GM12878 (cell line): ENCODE results near the gene ANKRD11. TPM values are rescaled to one million over a fixed set of nuclear protein-coding genes. Genes with fewer than 3 reads are reported as not detected.

Source experiments
- ATAC-seq: fragments of 200-7000 bp; cut with Tn5 transposase; 3 replicates; pipeline ENCODE4 v1.9.1; 2020; ENCODE audit warnings: mild to moderate bottlenecking, moderate library complexity
- BruUV-seq: library from RNA; stranded (reverse); fragments of 400-500 nt; replicated peaks from 2 replicates; lab custom pipeline; 2021; lab: Mats Ljungman, UMichigan
- CTCF ChIA-PET: fragments of 300-600 bp; sonication (Branson Sonifier 250); formaldehyde crosslinking; extraction: SDS; loops from one replicate; lab custom pipeline; 2021; ENCODE audit warnings: inconsistent platforms; lab: Yijun Ruan, JAX
- POLR2A ChIA-PET: fragments of 350-600 bp; formaldehyde crosslinking; extraction: SDS; loops from one replicate; lab custom pipeline; 2021; ENCODE audit warnings: inconsistent platforms; lab: Charles Lee
- RAD21 ChIA-PET: fragments of 300-600 bp; sonication (Branson Sonifier 250); formaldehyde crosslinking; loops from one replicate; lab custom pipeline; 2023; ENCODE audit warnings: antibody characterized with exemption; ENCODE audit not compliant: unreplicated experiment; lab: Charles Lee
- SMC1A ChIA-PET: fragments of 300-600 bp; sonication (Branson Sonifier 250); formaldehyde crosslinking; loops from one replicate; lab custom pipeline; 2023; ENCODE audit not compliant: unreplicated experiment, uncharacterized antibody; lab: Charles Lee
- DNase-seq: peaks from one replicate; pipeline ENCODE4 v3.0.0-alpha.2; 2011; ENCODE audit warnings: low read depth, low spot score
- FAIRE-seq: peaks from 3 replicates; lab custom pipeline; 2011; peaks lifted over from hg19 to GRCh38; lab: Jason Lieb, UNC
- H2AFZ ChIP-seq: 2 replicates; pipeline ENCODE4 v1.6.0; 2011; ENCODE audit warnings: low read depth, low read length, control low read depth; ENCODE audit not compliant: control insufficient read depth
- H3K27ac ChIP-seq: 2 replicates; pipeline ENCODE4 v1.5.1; 2011; ENCODE audit warnings: control low read depth; ENCODE audit not compliant: control insufficient read depth, insufficient read depth
- H3K27me3 ChIP-seq, 2 experiments: replicated peaks in 1 of 2; 2 replicates each; pipeline versions ENCODE4 v1.6.0 to v1.6.1; 2011; ENCODE audit warnings: low read length in 1 of 2; ENCODE audit not compliant: control insufficient read depth in 2 of 2, insufficient read depth in 2 of 2
- H3K36me3 ChIP-seq, 2 experiments: 2 replicates each; pipeline ENCODE4 v1.5.1; 2011; ENCODE audit warnings: low read length in 1 of 2; ENCODE audit not compliant: control insufficient read depth in 2 of 2, insufficient read depth in 2 of 2
- H3K4me1 ChIP-seq: 2 replicates; pipeline ENCODE4 v1.6.1; 2011; ENCODE audit warnings: mild to moderate bottlenecking, low read length, moderate library complexity, mixed read lengths; ENCODE audit not compliant: control insufficient read depth, insufficient read depth
- H3K4me2 ChIP-seq: 2 replicates; pipeline ENCODE4 v1.6.0; 2011; ENCODE audit warnings: control low read depth; ENCODE audit not compliant: control insufficient read depth, insufficient read depth
- H3K4me3 ChIP-seq: fragments of 200-600 bp; sonication (generic); 2 replicates; pipeline ENCODE4 v1.5.1; 2016
- H3K79me2 ChIP-seq: 2 replicates; pipeline ENCODE4 v1.6.0; 2011; ENCODE audit warnings: low read length; ENCODE audit not compliant: control insufficient read depth, insufficient read depth
- H3K9ac ChIP-seq: 2 replicates; pipeline ENCODE4 v1.8.0; 2011; ENCODE audit warnings: low read length, control low read depth, mixed read lengths; ENCODE audit not compliant: control insufficient read depth, insufficient read depth
- H3K9me3 ChIP-seq: replicated peaks from 3 replicates; pipeline ENCODE4 v1.5.1; 2011; ENCODE audit warnings: mild to moderate bottlenecking, low read length; ENCODE audit not compliant: control insufficient read depth, insufficient read depth
- H4K20me1 ChIP-seq: 2 replicates; pipeline ENCODE4 v1.6.0; 2011; ENCODE audit not compliant: control insufficient read depth, insufficient read depth
- CBFB ChIP-seq: IDR thresholded peaks from 2 replicates; pipeline ENCODE4 v1.6.1; 2016; ENCODE audit warnings: antibody characterized with exemption, low read depth
- MTA2 ChIP-seq: fragments of 450-650 bp; IDR thresholded peaks from 2 replicates; pipeline ENCODE4 v1.6.1; 2016; ENCODE audit warnings: low read depth, mild to moderate bottlenecking, moderate library complexity
- PAX5 ChIP-seq: IDR thresholded peaks from 2 replicates; pipeline ENCODE4 v1.6.1; 2011; ENCODE audit warnings: low read depth, low read length, borderline replicate concordance
- RAD51 ChIP-seq: fragments of 450-650 bp; IDR thresholded peaks from 2 replicates; pipeline ENCODE4 v1.6.1; 2016; ENCODE audit warnings: moderate library complexity, mild to moderate bottlenecking, inconsistent platforms
- WGBS: methylation state at CpG from one replicate; pipeline ENCODE4 v1.1.6; 2016; ENCODE audit warnings: low lambda C conversion rate; ENCODE audit not compliant: insufficient replicate concordance, insufficient coverage; ENCODE audit errors: missing lambda C conversion rate; 5-methylcytosine and 5-hydroxymethylcytosine counted together
- in situ Hi-C: fragments of 300-500 bp; cut with MboI; formaldehyde crosslinking; loops from 9 replicates; pipeline ENCODE4 v1.14.3; 2018; ENCODE audit warnings: mixed read lengths
- intact Hi-C: fragments of 100-400 bp; cut with micrococcal nuclease; formaldehyde crosslinking; loops from one replicate; pipeline ENCODE4 v1.14.2; 2022; ENCODE audit not compliant: unreplicated experiment
- polyA plus RNA-seq, 11 experiments: library from polyadenylated mRNA; depleted of rRNA in 4 of 11; unstranded in 6 of 11; stranded (reverse) in 5 of 11; fragments of >200 nt; fragmentation: Nextera tagmentation in 4 of 11; fragmentation: Illumina TruSeq in 1 of 11; extraction: Ambion mirVana in 4 of 11; extraction: Trizol in 1 of 11; gene quantifications; 1 replicate in 1 of 11; 2 replicates in 10 of 11; pipeline versions ENCODE4 v1.2.1 to v1.2.3, GENCODE V29; 2011 to 2016; ENCODE audit warnings: inconsistent platforms in 2 of 11, missing spikeins in 2 of 11, low read depth in 1 of 11
- total RNA-seq, 4 experiments: library from RNA; depleted of rRNA in 3 of 4; stranded (reverse); fragments of >200 nt in 3 of 4; fragmentation: Illumina TruSeq in 1 of 4; extraction: Trizol in 1 of 4; gene quantifications; 2 replicates each; pipeline versions ENCODE4 v1.2.1 to v1.2.3, GENCODE V29; 2013 to 2021
- TF ChIP-seq, protein P1 (sequence below): IDR thresholded peaks from 2 replicates; pipeline ENCODE4 v1.6.1; 2011; ENCODE audit warnings: borderline replicate concordance, low read depth, mild to moderate bottlenecking, moderate library complexity, low read length; ENCODE audit not compliant: insufficient read depth, poor library complexity, severe bottlenecking
- TF ChIP-seq, protein P2 (sequence below): fragments of 450-650 bp; IDR thresholded peaks from 2 replicates; pipeline ENCODE4 v1.6.1; 2018; ENCODE audit warnings: borderline replicate concordance, mild to moderate bottlenecking; ENCODE audit not compliant: partially characterized antibody
- TF ChIP-seq, protein P3 (sequence below): IDR thresholded peaks from 2 replicates; pipeline ENCODE4 v1.6.1; 2012; ENCODE audit warnings: improper control_type of control experiment, low read depth, low read length; ENCODE audit not compliant: insufficient replicate concordance

Gene ANKRD11
- total and polyA plus RNA-seq, 10 of the 15 experiments (the other 5 are each of a cell fraction or from before 2014, with no cell fraction given) = 5.1 to 103 (median 27.4) TPM

- TF ChIP-seq, protein P1, sequence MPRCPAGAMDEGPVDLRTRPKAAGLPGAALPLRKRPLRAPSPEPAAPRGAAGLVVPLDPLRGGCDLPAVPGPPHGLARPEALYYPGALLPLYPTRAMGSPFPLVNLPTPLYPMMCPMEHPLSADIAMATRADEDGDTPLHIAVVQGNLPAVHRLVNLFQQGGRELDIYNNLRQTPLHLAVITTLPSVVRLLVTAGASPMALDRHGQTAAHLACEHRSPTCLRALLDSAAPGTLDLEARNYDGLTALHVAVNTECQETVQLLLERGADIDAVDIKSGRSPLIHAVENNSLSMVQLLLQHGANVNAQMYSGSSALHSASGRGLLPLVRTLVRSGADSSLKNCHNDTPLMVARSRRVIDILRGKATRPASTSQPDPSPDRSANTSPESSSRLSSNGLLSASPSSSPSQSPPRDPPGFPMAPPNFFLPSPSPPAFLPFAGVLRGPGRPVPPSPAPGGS = peak; percentile 7
These were observed 1.1 kb downstream of the ANKRD11 start (continued) for GRCh38 chr16:89489040-89489897.

DNA sequence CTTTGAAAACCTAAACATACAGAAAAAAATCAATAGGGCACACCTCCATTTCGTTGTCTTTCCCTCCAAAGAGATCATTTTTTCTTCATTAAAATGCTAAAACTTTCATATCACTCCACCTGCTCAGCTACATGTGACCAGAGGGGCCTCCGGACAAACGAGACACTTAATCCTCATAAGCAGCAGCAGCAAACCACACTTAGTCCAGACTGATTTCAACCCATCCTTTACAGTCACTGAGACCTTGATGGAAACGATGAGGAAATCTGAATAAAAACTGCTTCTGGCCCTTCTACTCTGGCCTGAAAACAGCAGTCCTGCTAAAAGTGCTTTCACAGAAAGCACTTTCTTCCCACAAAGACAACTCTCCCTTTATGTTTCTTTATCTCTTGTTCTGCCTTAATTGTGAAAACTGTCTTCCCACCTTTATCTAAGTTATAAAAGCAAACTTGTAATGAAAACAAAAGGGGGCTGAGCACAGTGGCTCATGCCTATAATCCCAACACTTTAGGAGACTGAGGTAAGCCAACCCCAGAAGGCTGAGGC lies 4.6 kb downstream of the ANKRD11 start:
- Histone ChIP-seq H3K9me3 (no peaks in the 10 kb centered on the region), H3K36me3 (peaks cover 3 to 6% of the 10 kb centered on the region in 2 experiments; a peak in 3 of 4 replicates), H2AFZ (no peak overlapping the region), H3K27me3 (no peaks in the 10 kb centered on the region), H3K4me2 (peak overlapping the region; percentile 96), H3K27ac (peak overlapping the region; percentile 92), H3K4me3 (peak overlapping the region; percentile 69)
- POLR2A ChIA-PET = interaction anchor here (0.7 to 1.5 kb wide), 3 partner anchors 11 to 45 kb away, joined by 3 read pairs; no protein-coding TSS in a partner anchor
- no peak for DNase-seq
- WGBS = 8% methylated on average over 4 of the region's 4 CpGs
- in situ Hi-C loops (no loop called here), intact Hi-C loops (loop anchor here (2.0 to 5.0 kb wide), 5 partner anchors 63 to 243 kb away; partner anchors contain the start of gene RPL13)
- no peak for ATAC-seq
- no peak for FAIRE-seq
- RAD21 ChIA-PET = interaction anchor here (0.7 to 3.3 kb wide), 7 partner anchors 9 to 783 kb away, joined by 3 to 17 read pairs (median 3); no protein-coding TSS in a partner anchor
- BruUV-seq = no TSS peak
- CTCF ChIA-PET = interaction anchor here (0.5 to 0.6 kb wide), 2 partner anchors 71 to 127 kb away, joined by 3 read pairs; no protein-coding TSS in a partner anchor
- TF ChIP-seq, protein P2, sequence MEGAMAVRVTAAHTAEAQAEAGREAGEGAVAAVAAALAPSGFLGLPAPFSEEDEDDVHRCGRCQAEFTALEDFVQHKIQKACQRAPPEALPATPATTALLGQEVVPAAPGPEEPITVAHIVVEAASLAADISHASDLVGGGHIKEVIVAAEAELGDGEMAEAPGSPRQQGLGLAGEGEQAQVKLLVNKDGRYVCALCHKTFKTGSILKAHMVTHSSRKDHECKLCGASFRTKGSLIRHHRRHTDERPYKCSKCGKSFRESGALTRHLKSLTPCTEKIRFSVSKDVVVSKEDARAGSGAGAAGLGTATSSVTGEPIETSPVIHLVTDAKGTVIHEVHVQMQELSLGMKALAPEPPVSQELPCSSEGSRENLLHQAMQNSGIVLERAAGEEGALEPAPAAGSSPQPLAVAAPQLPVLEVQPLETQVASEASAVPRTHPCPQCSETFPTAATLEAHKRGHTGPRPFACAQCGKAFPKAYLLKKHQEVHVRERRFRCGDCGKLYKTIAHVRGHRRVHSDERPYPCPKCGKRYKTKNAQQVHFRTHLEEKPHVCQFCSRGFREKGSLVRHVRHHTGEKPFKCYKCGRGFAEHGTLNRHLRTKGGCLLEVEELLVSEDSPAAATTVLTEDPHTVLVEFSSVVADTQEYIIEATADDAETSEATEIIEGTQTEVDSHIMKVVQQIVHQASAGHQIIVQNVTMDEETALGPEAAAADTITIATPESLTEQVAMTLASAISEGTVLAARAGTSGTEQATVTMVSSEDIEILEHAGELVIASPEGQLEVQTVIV = no peak
- TF ChIP-seq, protein P3, sequence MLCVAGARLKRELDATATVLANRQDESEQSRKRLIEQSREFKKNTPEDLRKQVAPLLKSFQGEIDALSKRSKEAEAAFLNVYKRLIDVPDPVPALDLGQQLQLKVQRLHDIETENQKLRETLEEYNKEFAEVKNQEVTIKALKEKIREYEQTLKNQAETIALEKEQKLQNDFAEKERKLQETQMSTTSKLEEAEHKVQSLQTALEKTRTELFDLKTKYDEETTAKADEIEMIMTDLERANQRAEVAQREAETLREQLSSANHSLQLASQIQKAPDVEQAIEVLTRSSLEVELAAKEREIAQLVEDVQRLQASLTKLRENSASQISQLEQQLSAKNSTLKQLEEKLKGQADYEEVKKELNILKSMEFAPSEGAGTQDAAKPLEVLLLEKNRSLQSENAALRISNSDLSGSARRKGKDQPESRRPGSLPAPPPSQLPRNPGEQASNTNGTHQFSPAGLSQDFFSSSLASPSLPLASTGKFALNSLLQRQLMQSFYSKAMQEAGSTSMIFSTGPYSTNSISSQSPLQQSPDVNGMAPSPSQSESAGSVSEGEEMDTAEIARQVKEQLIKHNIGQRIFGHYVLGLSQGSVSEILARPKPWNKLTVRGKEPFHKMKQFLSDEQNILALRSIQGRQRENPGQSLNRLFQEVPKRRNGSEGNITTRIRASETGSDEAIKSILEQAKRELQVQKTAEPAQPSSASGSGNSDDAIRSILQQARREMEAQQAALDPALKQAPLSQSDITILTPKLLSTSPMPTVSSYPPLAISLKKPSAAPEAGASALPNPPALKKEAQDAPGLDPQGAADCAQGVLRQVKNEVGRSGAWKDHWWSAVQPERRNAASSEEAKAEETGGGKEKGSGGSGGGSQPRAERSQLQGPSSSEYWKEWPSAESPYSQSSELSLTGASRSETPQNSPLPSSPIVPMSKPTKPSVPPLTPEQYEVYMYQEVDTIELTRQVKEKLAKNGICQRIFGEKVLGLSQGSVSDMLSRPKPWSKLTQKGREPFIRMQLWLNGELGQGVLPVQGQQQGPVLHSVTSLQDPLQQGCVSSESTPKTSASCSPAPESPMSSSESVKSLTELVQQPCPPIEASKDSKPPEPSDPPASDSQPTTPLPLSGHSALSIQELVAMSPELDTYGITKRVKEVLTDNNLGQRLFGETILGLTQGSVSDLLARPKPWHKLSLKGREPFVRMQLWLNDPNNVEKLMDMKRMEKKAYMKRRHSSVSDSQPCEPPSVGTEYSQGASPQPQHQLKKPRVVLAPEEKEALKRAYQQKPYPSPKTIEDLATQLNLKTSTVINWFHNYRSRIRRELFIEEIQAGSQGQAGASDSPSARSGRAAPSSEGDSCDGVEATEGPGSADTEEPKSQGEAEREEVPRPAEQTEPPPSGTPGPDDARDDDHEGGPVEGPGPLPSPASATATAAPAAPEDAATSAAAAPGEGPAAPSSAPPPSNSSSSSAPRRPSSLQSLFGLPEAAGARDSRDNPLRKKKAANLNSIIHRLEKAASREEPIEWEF = peak; percentile 47
- TF ChIP-seq CBFB (0 out of 2 replicates have a peak, but pooled peaks have one; percentile 1), RAD51 (peak; percentile 30; the same call in 1 of the 2 replicates), PAX5 (no peak), MTA2 (no peak)
- TF ChIP-seq, all 136 proteins: peak for 3
- Histone ChIP-seq H3K4me1 (peaks cover 57% of the 10 kb centered on the region), H3K79me2 (peaks cover 91% of the 10 kb centered on the region), H3K9ac (peak overlapping the region; percentile 49), H4K20me1 (peaks cover 22% of the 10 kb centered on the region)
- SMC1A ChIA-PET = interaction anchor here (0.6 to 2.3 kb wide), 8 partner anchors 31 to 149 kb away, joined by 3 to 10 read pairs (median 4); no protein-coding TSS in a partner anchor
